Endodermal cell (in vitro differentiated cells): ENCODE results near the gene CCDC14. TPM values are rescaled to one million over a fixed set of nuclear protein-coding genes. Genes with fewer than 3 reads are reported as not detected.
"Not testable (repeated sequence)": the region's sequence is repeated elsewhere in the genome, so short reads cannot be mapped to it uniquely, and the experiment has no call there.

Experiments used
- DNase-seq: peaks from one replicate; pipeline ENCODE4 v3.0.0-alpha.2; 2017
- H3K27ac ChIP-seq: 2 replicates; pipeline ENCODE4 v1.5.1; 2013; ENCODE audit warnings: mild to moderate bottlenecking, low read depth, low read length, moderate library complexity
- H3K27me3 ChIP-seq: 2 replicates; pipeline ENCODE4 v1.6.1; 2013; ENCODE audit warnings: mild to moderate bottlenecking, low read length, moderate library complexity; ENCODE audit not compliant: insufficient read depth, control insufficient read depth, poor library complexity, severe bottlenecking
- H3K36me3 ChIP-seq: 2 replicates; pipeline ENCODE4 v1.7.0; 2013; ENCODE audit warnings: mild to moderate bottlenecking, low read length, moderate library complexity; ENCODE audit not compliant: control insufficient read depth, insufficient read depth
- H3K4me1 ChIP-seq: one replicate; pipeline ENCODE4 v1.7.0; 2013; ENCODE audit warnings: low read length; ENCODE audit not compliant: control insufficient read depth, insufficient read depth
- H3K4me3 ChIP-seq: 2 replicates; pipeline ENCODE4 v1.5.1; 2013; ENCODE audit warnings: mild to moderate bottlenecking, low read length, moderate library complexity
- H3K9ac ChIP-seq: 2 replicates; pipeline ENCODE4 v1.6.1; 2013; ENCODE audit warnings: mild to moderate bottlenecking, low read length, moderate library complexity; ENCODE audit not compliant: poor library complexity, severe bottlenecking; ENCODE audit errors: extremely low read depth
- H3K9me3 ChIP-seq: 2 replicates; pipeline ENCODE4 v1.6.1; 2013; ENCODE audit warnings: mild to moderate bottlenecking, low read length, moderate library complexity; ENCODE audit not compliant: control insufficient read depth
- H3K27ac Mint-ChIP-seq: 2 replicates; pipeline ENCODE4 v1.8.0; 2020; ENCODE audit warnings: mixed read lengths
- H3K27me3 Mint-ChIP-seq: 2 replicates; pipeline ENCODE4 v1.8.0; 2021; ENCODE audit warnings: mild to moderate bottlenecking, mixed read lengths; ENCODE audit not compliant: insufficient read depth
- H3K36me3 Mint-ChIP-seq: 2 replicates; pipeline ENCODE4 v1.8.0; 2020; ENCODE audit warnings: low read depth, mixed read lengths
- H3K4me1 Mint-ChIP-seq: 2 replicates; pipeline ENCODE4 v1.8.0; 2020; ENCODE audit warnings: mixed read lengths
- H3K4me3 Mint-ChIP-seq: 2 replicates; pipeline ENCODE4 v1.8.0; 2020; ENCODE audit warnings: mild to moderate bottlenecking, moderate library complexity, mixed read lengths
- H3K9me3 Mint-ChIP-seq: 2 replicates; pipeline ENCODE4 v1.8.0; 2020; ENCODE audit warnings: mild to moderate bottlenecking, mixed read lengths
- CTCF ChIP-seq: fragments of 200-600 bp; sonication (generic); conservative IDR thresholded peaks from 2 replicates; pipeline ENCODE4 v1.5.0; 2021; ENCODE audit warnings: antibody characterized with exemption, mild to moderate bottlenecking
- WGBS, 2 experiments: methylation state at CpG; one replicate each; pipeline versions ENCODE4 v1.1.5 to v1.1.7; 2013; ENCODE audit warnings: missing lambda C conversion rate in 2 of 2, mixed read lengths in 1 of 2; ENCODE audit not compliant: insufficient coverage in 1 of 2, insufficient read length in 1 of 2; 5-methylcytosine and 5-hydroxymethylcytosine counted together
- total RNA-seq, 2 donors: library from RNA; stranded (reverse); fragmentation: NEBNext Ultra II Directional in 1 of 2; extraction: Animal tissue kit (Norgen Biotek cat#: 25700) in 1 of 2; gene quantifications; 2 replicates in 1 of 2; 3 replicates in 1 of 2; pipeline ENCODE4 v1.2.1, GENCODE V29; 2021

CCDC14 gene
- total RNA-seq, 2 donors from 2014 or later, result 88.3 to 99.4 TPM

GRCh38 chr3:123986427-123986826 lies 25.4 kb upstream of the CCDC14 start:
- H3K27ac ChIP-seq, result no peak overlapping the region
- no peak for TF ChIP-seq CTCF
- no peaks in the 10 kb centered on the region for H3K9me3 ChIP-seq
- peaks cover 53% of the 10 kb centered on the region for H3K27me3 ChIP-seq
- Mint-ChIP-seq H3K36me3 (no peaks in the 10 kb centered on the region), H3K27ac (no peak overlapping the region), H3K4me3 (no peak overlapping the region), H3K9me3 (no peaks in the 10 kb centered on the region), H3K4me1 (peaks cover 2% of the 10 kb centered on the region), H3K27me3 (peaks cover 61% of the 10 kb centered on the region)
- H3K9ac ChIP-seq, result no peak overlapping the region
- H3K36me3 ChIP-seq, result no peaks in the 10 kb centered on the region
- no peaks in the 10 kb centered on the region for H3K4me1 ChIP-seq
- WGBS, 2 experiments, result 90% methylated on average over 3 of the region's 3 CpGs; no CpG with 5 or more reads in 1 of the 2 experiments
- DNase-seq, result no peak
- no peak overlapping the region for H3K4me3 ChIP-seq

- Histone ChIP-seq H3K36me3 (no peaks in the 10 kb centered on the region), H3K27me3 (peaks cover 56% of the 10 kb centered on the region), H3K27ac (no peak overlapping the region), H3K9me3 (no peaks in the 10 kb centered on the region), H3K4me1 (no peaks in the 10 kb centered on the region), H3K9ac (no peak overlapping the region), H3K4me3 (no peak overlapping the region)
- 97% methylated on average over 2 of the region's 3 CpGs; no CpG with 5 or more reads in 1 of the 2 experiments for WGBS, 2 experiments
- Mint-ChIP-seq H3K27ac (no peak overlapping the region), H3K4me3 (no peak overlapping the region), H3K36me3 (no peaks in the 10 kb centered on the region), H3K9me3 (no peaks in the 10 kb centered on the region), H3K4me1 (peaks cover 2% of the 10 kb centered on the region), H3K27me3 (peaks cover 58% of the 10 kb centered on the region)
- DNase-seq, result no peak
- TF ChIP-seq CTCF, result no peak
Observed at GRCh38 chr3:123984957-123985356, 23.9 kb upstream of the CCDC14 start.

- no peak overlapping the region for H3K9ac ChIP-seq
Observed at GRCh38 chr3:123984350-123984749, 23.3 kb upstream of the CCDC14 start.

GRCh38 chr3:123981317-123981716 lies 20.3 kb upstream of the CCDC14 start:
- not testable (repeated sequence) for DNase-seq, H3K27ac ChIP-seq

More at GRCh38 chr3:123984350-123984749, 23.3 kb upstream of the CCDC14 start:
- TF ChIP-seq CTCF, result no peak
- WGBS, 2 experiments, result 88 to 98% methylated on average over 1 of the region's 1 CpG
- Histone ChIP-seq H3K4me1 (no peaks in the 10 kb centered on the region), H3K4me3 (no peak overlapping the region), H3K9me3 (no peaks in the 10 kb centered on the region), H3K36me3 (no peaks in the 10 kb centered on the region), H3K27me3 (peaks cover 50% of the 10 kb centered on the region), H3K27ac (no peak overlapping the region)
- peaks cover 2% of the 10 kb centered on the region for H3K4me1 Mint-ChIP-seq
- no peak overlapping the region for H3K4me3 Mint-ChIP-seq
- DNase-seq, result no peak
- no peaks in the 10 kb centered on the region for H3K9me3 Mint-ChIP-seq
- no peaks in the 10 kb centered on the region for H3K36me3 Mint-ChIP-seq
- H3K27ac Mint-ChIP-seq, result no peak overlapping the region
- peaks cover 54% of the 10 kb centered on the region for H3K27me3 Mint-ChIP-seq

More at GRCh38 chr3:123981317-123981716, 20.3 kb upstream of the CCDC14 start:
- H3K4me3 Mint-ChIP-seq, H3K4me1 ChIP-seq, H3K9me3 ChIP-seq, H3K4me3 ChIP-seq, H3K4me1 Mint-ChIP-seq, H3K36me3 Mint-ChIP-seq, H3K27ac Mint-ChIP-seq, H3K36me3 ChIP-seq, H3K9me3 Mint-ChIP-seq, H3K9ac ChIP-seq: not testable (repeated sequence)
- H3K27me3 ChIP-seq, result peaks cover 20% of the 10 kb centered on the region
- WGBS, 2 experiments, result 74 to 77% methylated on average over 4 of the region's 4 CpGs
- peaks cover 30% of the 10 kb centered on the region for H3K27me3 Mint-ChIP-seq
